ENCODE data around the gene STAT5A. TPM values are rescaled to one million over a fixed set of nuclear protein-coding genes. Genes with fewer than 3 reads are reported as not detected.
"Not testable (repeated sequence)": the region's sequence is repeated elsewhere in the genome, so short reads cannot be mapped to it uniquely, and the experiment has no call there.

STAT5A gene
- total RNA-seq, 1 donor from 2014 or later, result 12.1 TPM

GRCh38 chr17:42303694-42304093 is 15.4 kb downstream of the STAT5A start:
- intact Hi-C loops (cut with DNase I), result no loop called here
- DNase-seq (ENCODE audit: low spot score), result no peak

GRCh38 chr17:42304187-42305030 is 16.1 kb downstream of the STAT5A start:
- intact Hi-C loops (cut with DNase I), result no loop called here
- no peak for DNase-seq (ENCODE audit: low spot score)

- intact Hi-C loops (cut with DNase I), result not testable (repeated sequence)
Measured at GRCh38 chr17:42305031-42305330, 16.7 kb downstream of the STAT5A start.

GRCh38 chr17:42305543-42306384 is 17.5 kb downstream of the STAT5A start:
- intact Hi-C loops (cut with DNase I), result no loop called here
- no peak for DNase-seq (ENCODE audit: low spot score)

More at GRCh38 chr17:42305031-42305330, 16.7 kb downstream of the STAT5A start:
- not testable (repeated sequence) for DNase-seq (ENCODE audit: low spot score)

GRCh38 chr17:42306385-42306667 is 18.0 kb downstream of the STAT5A start:
- intact Hi-C loops (cut with DNase I), result no loop called here
- DNase-seq (ENCODE audit: low spot score), result no peak

GRCh38 chr17:42307362-42307927 is 19.1 kb downstream of the STAT5A start:
- intact Hi-C loops (cut with DNase I), result no loop called here

GRCh38 chr17:42308446-42308845 is 20.1 kb downstream of the STAT5A start:
- DNase-seq (ENCODE audit: low spot score), result no peak
- intact Hi-C loops (cut with DNase I), result no loop called here

More at GRCh38 chr17:42307362-42307927, 19.1 kb downstream of the STAT5A start:
- DNase-seq (ENCODE audit: low spot score), result no peak

- DNase-seq (ENCODE audit: low spot score), result no peak
- intact Hi-C loops (cut with DNase I), result no loop called here
Measured at GRCh38 chr17:42309142-42309541, 20.8 kb downstream of the STAT5A start.

- intact Hi-C loops (cut with DNase I), result no loop called here
Measured at GRCh38 chr17:42309986-42310786, 21.9 kb downstream of the STAT5A start.

GRCh38 chr17:42310787-42311215 is 22.5 kb downstream of the STAT5A start:
- DNase-seq (ENCODE audit: low spot score), result no peak
- intact Hi-C loops (cut with DNase I), result no loop called here

More at GRCh38 chr17:42309986-42310786, 21.9 kb downstream of the STAT5A start:
- DNase-seq (ENCODE audit: low spot score), result no peak

- intact Hi-C loops (cut with DNase I), result no loop called here
Measured at GRCh38 chr17:42311240-42312034, 23.1 kb downstream of the STAT5A start.

GRCh38 chr17:42312035-42312284 is 23.7 kb downstream of the STAT5A start:
- intact Hi-C loops (cut with DNase I), result no loop called here
- no peak for DNase-seq (ENCODE audit: low spot score)

More at GRCh38 chr17:42311240-42312034, 23.1 kb downstream of the STAT5A start:
- peak; percentile 91 for DNase-seq (ENCODE audit: low spot score)

GRCh38 chr17:42312285-42313130 is 24.2 kb downstream of the STAT5A start:
- peak; percentile 91 for DNase-seq (ENCODE audit: low spot score)
- intact Hi-C loops (cut with DNase I), result no loop called here

GRCh38 chr17:42313389-42313772 is 25.1 kb downstream of the STAT5A start:
- no peak for DNase-seq (ENCODE audit: low spot score)
- intact Hi-C loops (cut with DNase I), result no loop called here

- DNase-seq (ENCODE audit: low spot score), result no peak
- intact Hi-C loops (cut with DNase I), result no loop called here
Measured at GRCh38 chr17:42313773-42314566, 25.7 kb downstream of the STAT5A start.

GRCh38 chr17:42315402-42316156 is 27.3 kb downstream of the STAT5A start:
- DNase-seq (ENCODE audit: low spot score), result no peak
- intact Hi-C loops (cut with DNase I), result no loop called here

- DNase-seq (ENCODE audit: low spot score), result no peak
- intact Hi-C loops (cut with DNase I), result no loop called here
Measured at GRCh38 chr17:42316755-42317154, 28.5 kb downstream of the STAT5A start.
